HEK293 (cell line): ENCODE data around the gene HPSE2.
A peak's percentile ranks its signal among the peaks of the same experiment; 100 is the strongest.

ENCODE experiments used
- CTCF ChIA-PET: fragments of 350-600 bp; formaldehyde crosslinking; extraction: SDS; loops from one replicate; lab custom pipeline; 2021; ENCODE audit warnings: antibody characterized with exemption; lab: Yijun Ruan, JAX
- POLR2A ChIA-PET: fragments of 300-600 bp; formaldehyde crosslinking; extraction: SDS; loops from one replicate; lab custom pipeline; 2020; ENCODE audit warnings: antibody characterized with exemption, inconsistent platforms; lab: Yijun Ruan, JAX
- H3K27ac ChIP-seq: fragments of 200-500 bp; sonication (Bioruptor generic); 2 replicates; pipeline ENCODE4 v1.5.1; 2014; ENCODE audit warnings: low read depth, low read length, control low read depth, inconsistent platforms; ENCODE audit errors: extremely low read depth
- H3K36me3 ChIP-seq, 2 experiments: fragments of 200-500 bp in 1 of 2; sonication (Bioruptor generic) in 1 of 2; 1 replicate in 1 of 2; 2 replicates in 1 of 2; pipeline ENCODE4 v1.5.1; 2014 to 2017; ENCODE audit warnings: inconsistent platforms in 2 of 2, low read length in 2 of 2; ENCODE audit not compliant: control insufficient read depth in 2 of 2, insufficient read depth in 1 of 2
- H3K4me1 ChIP-seq: fragments of 200-500 bp; sonication (Bioruptor generic); 2 replicates; pipeline ENCODE4 v1.5.1; 2014; ENCODE audit warnings: mild to moderate bottlenecking, low read length, inconsistent platforms; ENCODE audit not compliant: control insufficient read depth, insufficient read depth
- H3K4me3 ChIP-seq: 2 replicates; pipeline ENCODE4 v1.5.1; 2011; ENCODE audit warnings: low read depth, mild to moderate bottlenecking, control low read depth, low read length, moderate library complexity
- H3K9me3 ChIP-seq: fragments of 200-500 bp; sonication (Bioruptor generic); 2 replicates; pipeline ENCODE4 v1.5.1; 2014; ENCODE audit warnings: low read depth, low read length, inconsistent platforms; ENCODE audit not compliant: control insufficient read depth, insufficient read depth
- BCL6B ChIP-seq: fragments of 450-650 bp; formaldehyde crosslinking; IDR thresholded peaks from 2 replicates; pipeline ENCODE4 v1.5.1; 2017; ENCODE audit warnings: missing biosample characterization, missing genetic modification characterization
- EGR2 ChIP-seq: fragments of 450-650 bp; formaldehyde crosslinking; IDR thresholded peaks from 2 replicates; pipeline ENCODE4 v1.5.1; 2016; ENCODE audit warnings: low read depth, missing biosample characterization, missing genetic modification characterization
- FEZF1 ChIP-seq: fragments of 450-650 bp; formaldehyde crosslinking; IDR thresholded peaks from 2 replicates; pipeline ENCODE4 v1.5.1; 2016; ENCODE audit warnings: missing biosample characterization, missing genetic modification characterization
- GLIS1 ChIP-seq: fragments of 450-650 bp; formaldehyde crosslinking; IDR thresholded peaks from 2 replicates; pipeline ENCODE4 v1.5.1; 2016; ENCODE audit warnings: missing biosample characterization, missing genetic modification characterization
- KLF1 ChIP-seq: fragments of 450-650 bp; formaldehyde crosslinking; IDR thresholded peaks from 2 replicates; pipeline ENCODE4 v1.5.1; 2016; ENCODE audit warnings: missing biosample characterization, missing genetic modification characterization
- KLF16 ChIP-seq: fragments of 450-650 bp; formaldehyde crosslinking; IDR thresholded peaks from 2 replicates; pipeline ENCODE4 v1.5.1; 2017; ENCODE audit warnings: missing biosample characterization, missing genetic modification characterization
- KLF17 ChIP-seq: fragments of 450-650 bp; formaldehyde crosslinking; IDR thresholded peaks from 2 replicates; pipeline ENCODE4 v1.5.1; 2016; ENCODE audit warnings: missing biosample characterization, missing genetic modification characterization
- KLF7 ChIP-seq: fragments of 450-650 bp; formaldehyde crosslinking; IDR thresholded peaks from 2 replicates; pipeline ENCODE4 v1.5.1; 2016; ENCODE audit warnings: missing biosample characterization, missing genetic modification characterization, borderline replicate concordance
- MYNN ChIP-seq: fragments of 450-650 bp; formaldehyde crosslinking; IDR thresholded peaks from 2 replicates; pipeline ENCODE4 v1.5.1; 2016; ENCODE audit warnings: missing biosample characterization, missing genetic modification characterization, borderline replicate concordance
- PRDM10 ChIP-seq: fragments of 450-650 bp; formaldehyde crosslinking; IDR thresholded peaks from 2 replicates; pipeline ENCODE4 v1.5.1; 2016; ENCODE audit warnings: missing biosample characterization, missing genetic modification characterization
- PRDM6 ChIP-seq: fragments of 450-650 bp; formaldehyde crosslinking; IDR thresholded peaks from 2 replicates; pipeline ENCODE4 v1.5.1; 2017; ENCODE audit warnings: missing biosample characterization, missing genetic modification characterization
- SETDB1 ChIP-seq: IDR thresholded peaks from one replicate; pipeline ENCODE4 v1.6.1; 2017; ENCODE audit warnings: mild to moderate bottlenecking, low read length, moderate library complexity, mixed read lengths; ENCODE audit not compliant: insufficient read length
- TRIM28 ChIP-seq: IDR thresholded peaks from 2 replicates; pipeline ENCODE4 v1.6.1; 2011; ENCODE audit warnings: low read length, control low read depth, borderline replicate concordance
- WT1 ChIP-seq: fragments of 450-650 bp; formaldehyde crosslinking; IDR thresholded peaks from 2 replicates; pipeline ENCODE4 v1.5.1; 2016; ENCODE audit warnings: missing biosample characterization, missing genetic modification characterization
- ZIC2 ChIP-seq: fragments of 450-650 bp; formaldehyde crosslinking; IDR thresholded peaks from 2 replicates; pipeline ENCODE4 v1.5.1; 2016; ENCODE audit warnings: missing biosample characterization, missing genetic modification characterization
- ZNF148 ChIP-seq: fragments of 450-650 bp; formaldehyde crosslinking; IDR thresholded peaks from 2 replicates; pipeline ENCODE4 v1.5.0; 2017; ENCODE audit warnings: missing biosample characterization, missing genetic modification characterization, borderline replicate concordance
- ZNF214 ChIP-seq: fragments of 450-650 bp; formaldehyde crosslinking; IDR thresholded peaks from 2 replicates; pipeline ENCODE4 v1.5.1; 2017; ENCODE audit warnings: missing biosample characterization, mild to moderate bottlenecking, missing genetic modification characterization, borderline replicate concordance
- ZNF221 ChIP-seq: fragments of 450-650 bp; formaldehyde crosslinking; IDR thresholded peaks from 2 replicates; pipeline ENCODE4 v1.5.1; 2017; ENCODE audit warnings: missing biosample characterization, missing genetic modification characterization, borderline replicate concordance
- ZNF274 ChIP-seq, 2 experiments: fragments of 200-500 bp in 1 of 2; fragments of 450-650 bp in 1 of 2; sonication (Bioruptor generic) in 1 of 2; formaldehyde crosslinking in 1 of 2; IDR thresholded peaks; 2 replicates each; pipeline versions ENCODE4 v1.5.1 to v1.6.1; 2014 to 2016; ENCODE audit warnings: borderline replicate concordance in 1 of 2, inconsistent platforms in 1 of 2, low read length in 1 of 2, missing biosample characterization in 1 of 2, missing genetic modification characterization in 1 of 2
- ZNF335 ChIP-seq: fragments of 450-650 bp; formaldehyde crosslinking; conservative IDR thresholded peaks from 2 replicates; pipeline ENCODE4 v1.5.1; 2016; ENCODE audit warnings: missing biosample characterization, missing genetic modification characterization
- ZNF350 ChIP-seq: fragments of 450-650 bp; formaldehyde crosslinking; IDR thresholded peaks from 2 replicates; pipeline ENCODE4 v1.5.0; 2017; ENCODE audit warnings: missing biosample characterization, mild to moderate bottlenecking, missing genetic modification characterization
- ZNF514 ChIP-seq: fragments of 450-650 bp; formaldehyde crosslinking; IDR thresholded peaks from 2 replicates; pipeline ENCODE4 v1.5.1; 2016; ENCODE audit warnings: missing biosample characterization, missing genetic modification characterization
- ZNF561 ChIP-seq: fragments of 450-650 bp; IDR thresholded peaks from 2 replicates; pipeline ENCODE4 v1.5.1; 2018; ENCODE audit warnings: missing biosample characterization, missing genetic modification characterization, borderline replicate concordance
- ZNF580 ChIP-seq: fragments of 450-650 bp; formaldehyde crosslinking; IDR thresholded peaks from 2 replicates; pipeline ENCODE4 v1.5.1; 2016; ENCODE audit warnings: missing biosample characterization, missing genetic modification characterization
- ZNF624 ChIP-seq: fragments of 450-650 bp; formaldehyde crosslinking; IDR thresholded peaks from 2 replicates; pipeline ENCODE4 v1.5.1; 2017; ENCODE audit warnings: missing biosample characterization, missing genetic modification characterization
- ZNF837 ChIP-seq: fragments of 450-650 bp; formaldehyde crosslinking; IDR thresholded peaks from 2 replicates; pipeline ENCODE4 v1.5.1; 2016; ENCODE audit warnings: missing biosample characterization, missing genetic modification characterization
- ZSCAN16 ChIP-seq: fragments of 450-650 bp; formaldehyde crosslinking; IDR thresholded peaks from 2 replicates; pipeline ENCODE4 v1.5.1; 2016; ENCODE audit warnings: missing biosample characterization, missing genetic modification characterization
- ZSCAN30 ChIP-seq: fragments of 450-650 bp; IDR thresholded peaks from 2 replicates; pipeline ENCODE4 v1.5.1; 2018; ENCODE audit warnings: missing biosample characterization, mild to moderate bottlenecking, missing genetic modification characterization, moderate library complexity

HPSE2 gene

GRCh38 chr10:99266383-99266782 lies 30.7 kb upstream of the HPSE2 start:
- peak overlapping the region; percentile 85 for H3K27ac ChIP-seq
- no peak overlapping the region for H3K4me3 ChIP-seq
- POLR2A ChIA-PET = interaction anchor here (0.5 kb wide), 1 partner anchor 162 kb away, joined by 4 read pairs; no protein-coding TSS in a partner anchor
- no peaks in the 10 kb centered on the region for H3K36me3 ChIP-seq
- no peaks in the 10 kb centered on the region for H3K9me3 ChIP-seq
- peaks cover 12% of the 10 kb centered on the region for H3K4me1 ChIP-seq
- CTCF ChIA-PET = interaction anchor here (0.6 to 1.7 kb wide), 3 partner anchors 11 to 185 kb away, joined by 4 to 5 read pairs (median 5); no protein-coding TSS in a partner anchor
- TF ChIP-seq ZNF214 (tag by site-specific recombination) (no peak), MYNN (tag by site-specific recombination) (no peak), KLF1 (tag by site-specific recombination) (peak; percentile 91), ZNF274 (IDR thresholded peaks at IDR 0.05; ENCODE audit: low read length) (no peak), ZNF274 (tag by site-specific recombination; IDR thresholded peaks at IDR 0.05; ENCODE audit: borderline replicate concordance) (no peak), GLIS1 (tag by site-specific recombination) (no peak), TRIM28 (peak; percentile 61; the same call in 1 of the 2 replicates), ZNF514 (tag by site-specific recombination) (no peak), ZNF221 (tag by site-specific recombination) (no peak), ZNF624 (no peak), PRDM10 (tag by site-specific recombination) (no peak), KLF17 (tag by site-specific recombination) (peak; percentile 90; the same call in 1 of the 2 replicates), BCL6B (peak; percentile 56; the same call in 1 of the 2 replicates), ZNF837 (tag by site-specific recombination) (no peak), ZNF148 (tag by site-specific recombination) (no peak), KLF16 (tag by site-specific recombination) (no peak), ZNF580 (0 out of 2 replicates have a peak, but pooled peaks have one; percentile 44), EGR2 (tag by site-specific recombination) (peak; percentile 42; the same call in 1 of the 2 replicates), ZNF350 (tag by site-specific recombination) (no peak), KLF7 (tag by site-specific recombination) (peak; percentile 34; the same call in 1 of the 2 replicates), ZSCAN16 (tag by site-specific recombination) (no peak), PRDM6 (tag by site-specific recombination) (no peak), ZIC2 (no peak), WT1 (tag by site-specific recombination) (peak; percentile 85), SETDB1 (peak; percentile 7), ZNF561 (no peak), ZSCAN30 (tag by site-specific recombination) (no peak), ZNF335 (tag by site-specific recombination) (0 out of 2 replicates have a peak, but pooled peaks have one; percentile 17), FEZF1 (tag by site-specific recombination) (peak; percentile 75)
